ENCODE results near the gene INTU. TPM values are rescaled to one million over a fixed set of nuclear protein-coding genes. Genes with fewer than 3 reads are reported as not detected.

The INTU gene
- total RNA-seq, 1 donor from 2014 or later: 10.1 TPM

GRCh38 chr4:127747883-127748282 lies 115.1 kb downstream of the INTU start:
- no peak for DNase-seq (ENCODE audit: low spot score)

GRCh38 chr4:127748957-127749356 lies 116.2 kb downstream of the INTU start:
- DNase-seq (ENCODE audit: low spot score): no peak

- DNase-seq (ENCODE audit: low spot score): no peak
Measured at GRCh38 chr4:127756906-127757305, 124.1 kb downstream of the INTU start.

GRCh38 chr4:127759228-127759820 lies 126.6 kb downstream of the INTU start:
- DNase-seq (ENCODE audit: low spot score): no peak

DNA sequence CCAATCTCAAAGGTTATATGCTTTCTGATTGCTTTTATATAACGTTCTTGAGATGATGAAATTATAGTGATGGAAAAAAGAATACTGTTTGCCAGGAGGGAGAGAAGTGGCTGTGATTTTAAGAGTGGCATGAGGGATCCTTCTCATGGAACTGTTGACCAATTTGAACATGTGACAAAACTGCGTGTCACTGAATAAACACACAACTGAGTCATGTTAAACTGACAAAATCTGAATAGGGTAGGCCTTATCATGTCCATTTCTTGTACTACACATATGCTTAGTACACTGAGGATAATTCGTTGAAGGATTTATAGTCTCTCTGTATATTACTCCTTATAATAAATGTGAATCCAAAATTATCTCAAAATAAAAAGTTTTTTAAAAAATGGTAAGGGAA lies 127.1 kb downstream of the INTU start:
- DNase-seq (ENCODE audit: low spot score): no peak

- DNase-seq (ENCODE audit: low spot score): no peak
Measured at GRCh38 chr4:127771535-127772275, 138.9 kb downstream of the INTU start.

DNA sequence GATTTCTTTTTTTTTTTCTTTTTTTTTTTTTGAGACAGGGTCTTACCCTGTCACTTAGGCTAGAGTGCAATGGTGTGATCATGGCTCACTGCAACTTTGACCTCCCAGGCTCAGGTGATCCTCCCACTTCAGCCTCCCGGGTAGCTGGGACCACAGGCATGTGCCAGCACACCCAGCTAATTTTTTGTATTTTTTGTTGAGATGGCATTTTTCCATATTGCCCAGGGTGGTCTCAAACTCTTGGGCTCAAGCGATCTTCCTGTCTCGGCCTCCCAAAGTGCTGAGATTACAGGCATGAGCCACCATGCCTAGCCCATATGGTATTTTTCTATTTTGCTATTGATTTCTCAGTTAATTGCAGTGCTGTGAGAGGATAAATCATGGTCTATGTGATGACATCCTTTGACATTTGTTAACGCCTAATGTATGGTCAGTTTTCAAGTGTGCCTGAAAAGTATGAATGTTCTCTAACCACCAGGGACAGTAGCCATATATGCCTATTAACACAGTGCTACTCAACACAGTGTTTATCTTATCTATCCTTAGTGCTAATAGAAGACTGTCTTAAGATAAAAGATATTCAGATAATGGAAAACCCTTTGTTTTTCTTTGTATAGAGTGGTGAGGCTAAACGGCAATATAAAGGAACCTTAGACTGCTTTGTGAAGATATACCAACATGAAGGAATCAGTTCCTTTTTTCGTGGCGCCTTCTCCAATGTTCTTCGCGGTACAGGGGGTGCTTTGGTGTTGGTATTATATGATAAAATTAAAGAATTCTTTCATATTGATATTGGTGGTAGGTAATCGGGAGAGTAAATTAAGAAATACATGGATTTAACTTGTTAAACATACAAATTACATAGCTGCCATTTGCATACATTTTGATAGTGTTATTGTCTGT lies 140.3 kb downstream of the INTU start:
- no peak for DNase-seq (ENCODE audit: low spot score)

DNA sequence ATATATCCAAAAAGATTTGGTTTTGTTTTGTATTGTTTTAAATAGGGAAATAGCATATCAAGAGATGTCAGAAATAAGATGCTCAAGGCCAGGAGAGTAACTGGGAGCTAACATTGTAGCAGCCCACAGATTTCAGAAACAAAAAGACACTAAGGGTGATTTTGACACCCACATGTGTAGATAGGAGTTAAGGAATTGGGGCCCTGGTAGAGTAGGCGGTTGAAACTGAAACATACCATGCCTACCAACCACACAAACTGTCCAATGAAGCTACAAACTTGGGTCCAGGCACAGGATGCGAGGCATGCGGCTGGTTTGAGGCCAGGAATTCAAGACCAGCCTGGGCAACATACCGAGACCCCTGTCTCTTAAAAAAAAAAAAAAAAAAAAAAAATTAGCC lies 143.1 kb downstream of the INTU start:
- no peak for DNase-seq (ENCODE audit: low spot score)

Other genes with a start within 250 kb of the INTU start
- not detected for gene SLC25A31, start 97.4 kb downstream of the INTU start, total RNA-seq
- 13.1 TPM for gene HSPA4L, start 149.4 kb downstream of the INTU start, total RNA-seq
- 2.3 TPM for gene PLK4, start 247.9 kb downstream of the INTU start, total RNA-seq

Measured in mucosa of gallbladder (tissue), 1 donor.